ENCODE data around the gene MYEOV. TPM values are rescaled to one million over a fixed set of nuclear protein-coding genes. Genes with fewer than 3 reads are reported as not detected.

Gene MYEOV
- total RNA-seq, 4 donors from 2014 or later, result 0.55 to 1.1 TPM; not detected in 2

DNA sequence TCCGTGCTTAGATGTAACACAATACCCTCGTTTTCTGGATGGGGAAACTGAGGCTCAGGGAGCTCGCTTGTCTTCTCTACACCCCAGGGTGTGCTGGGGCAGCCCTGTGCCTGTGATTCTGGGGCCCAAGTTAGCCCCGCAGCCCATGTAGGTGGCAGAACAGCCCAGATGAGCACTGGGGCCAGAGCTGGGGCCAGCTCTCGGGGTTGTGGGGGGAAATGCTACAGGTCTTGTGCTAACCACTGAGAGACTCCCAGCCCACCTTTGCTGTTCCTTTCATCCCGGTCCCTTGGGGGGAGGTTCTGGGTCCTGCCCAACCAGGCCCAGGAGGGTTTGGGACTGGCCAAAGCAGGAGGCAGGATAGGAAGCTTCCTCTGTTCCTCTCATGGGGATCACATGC lies 13.5 kb downstream of the MYEOV start:
- Histone ChIP-seq H3K36me3 (no peaks in the 10 kb centered on the region), H3K9me3 (no peaks in the 10 kb centered on the region), H3K4me1 (peaks cover 0 to 8% (median under 1%) of the 10 kb centered on the region in 4 donors), H3K4me3 (no peak overlapping the region), H3K27me3 (no peaks in the 10 kb centered on the region), H3K27ac (no peak overlapping the region)
- intact Hi-C loops (cut with DNase I; ENCODE audit: low total_unique reads), result no loop called here
- no peak for DNase-seq
- TF ChIP-seq POLR2AphosphoS5 (IDR thresholded peaks at IDR 0.05) (no peak), EP300 (IDR thresholded peaks at IDR 0.05; ENCODE audit: low read depth) (no peak), POLR2A (IDR thresholded peaks at IDR 0.05) (no peak), CTCF (IDR thresholded peaks at IDR 0.05) (no peak)
- 68% methylated on average over 6 of the region's 6 CpGs; no CpG with 5 or more reads in 1 of the 2 donors for WGBS, 2 donors (ENCODE audit: low coverage in 1 of 2)
- in situ Hi-C loops (cut with MboI; ENCODE audit: low pct_ligation_motif_present in 1 of 4, low pct_unique_long_range_greater_than_20kb in 1 of 4, low sequenced_read_pairs in 3 of 4), result no loop called here

DNA sequence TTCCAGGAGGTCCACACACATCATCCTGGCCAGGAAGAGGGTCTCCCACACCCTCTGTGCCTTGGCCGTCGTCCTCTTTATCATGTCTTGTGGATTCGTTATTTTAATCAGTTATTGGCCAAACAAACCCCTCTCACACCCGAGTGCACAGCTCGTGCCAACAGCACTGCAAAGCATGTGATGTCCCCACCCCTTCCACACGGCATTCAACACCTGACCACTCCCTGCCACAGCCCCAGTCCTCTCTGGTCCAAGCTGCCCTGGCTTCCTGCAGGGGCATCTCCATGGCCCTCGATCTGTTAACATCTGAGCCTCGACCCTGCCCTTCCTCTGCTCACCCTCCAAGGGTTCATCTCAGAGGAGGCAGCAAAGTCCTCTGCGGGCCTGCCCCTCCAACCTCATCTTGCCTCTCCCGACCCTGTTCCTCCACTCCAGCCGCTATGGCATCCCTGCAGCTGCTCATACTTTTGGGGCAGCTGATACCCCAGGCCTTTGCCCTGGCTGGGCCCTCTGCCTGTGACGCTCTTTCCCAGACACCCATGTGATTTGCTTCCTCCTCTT lies 14.0 kb downstream of the MYEOV start:
- Histone ChIP-seq H3K36me3 (no peaks in the 10 kb centered on the region), H3K9me3 (no peaks in the 10 kb centered on the region), H3K4me3 (no peak overlapping the region), H3K4me1 (peaks cover 0 to 7% (median 0%) of the 10 kb centered on the region in 4 donors), H3K27ac (no peak overlapping the region), H3K27me3 (no peaks in the 10 kb centered on the region)
- no peak for DNase-seq
- TF ChIP-seq EP300 (IDR thresholded peaks at IDR 0.05; ENCODE audit: low read depth) (no peak), POLR2A (IDR thresholded peaks at IDR 0.05) (no peak), CTCF (IDR thresholded peaks at IDR 0.05) (no peak), POLR2AphosphoS5 (IDR thresholded peaks at IDR 0.05) (no peak)
- in situ Hi-C loops (cut with MboI; ENCODE audit: low pct_ligation_motif_present in 1 of 4, low pct_unique_long_range_greater_than_20kb in 1 of 4, low sequenced_read_pairs in 3 of 4), result no loop called here
- intact Hi-C loops (cut with DNase I; ENCODE audit: low total_unique reads), result no loop called here
- 66 to 80% methylated on average over 9 to 12 of the region's 12 CpGs for WGBS, 2 donors (ENCODE audit: low coverage in 1 of 2)

GRCh38 chr11:69308491-69308911 lies 14.5 kb downstream of the MYEOV start:
- H3K36me3 ChIP-seq, result no peaks in the 10 kb centered on the region
- H3K4me3 ChIP-seq, result no peak overlapping the region
- no peak for DNase-seq
- peaks cover 0 to 7% (median 0%) of the 10 kb centered on the region in 4 donors for H3K4me1 ChIP-seq
- intact Hi-C loops (cut with DNase I; ENCODE audit: low total_unique reads), result no loop called here
- 98 to 100% methylated on average over 1 to 8 of the region's 9 CpGs for WGBS, 2 donors (ENCODE audit: low coverage in 1 of 2)
- no peaks in the 10 kb centered on the region for H3K9me3 ChIP-seq
- H3K27me3 ChIP-seq, result no peaks in the 10 kb centered on the region
- in situ Hi-C loops (cut with MboI; ENCODE audit: low pct_ligation_motif_present in 1 of 4, low pct_unique_long_range_greater_than_20kb in 1 of 4, low sequenced_read_pairs in 3 of 4), result no loop called here
- TF ChIP-seq EP300 (IDR thresholded peaks at IDR 0.05; ENCODE audit: low read depth), result no peak
- no peak for TF ChIP-seq POLR2AphosphoS5 (IDR thresholded peaks at IDR 0.05)
- no peak for TF ChIP-seq CTCF (IDR thresholded peaks at IDR 0.05)
- TF ChIP-seq POLR2A (IDR thresholded peaks at IDR 0.05), result no peak
- H3K27ac ChIP-seq, result no peak overlapping the region

DNA sequence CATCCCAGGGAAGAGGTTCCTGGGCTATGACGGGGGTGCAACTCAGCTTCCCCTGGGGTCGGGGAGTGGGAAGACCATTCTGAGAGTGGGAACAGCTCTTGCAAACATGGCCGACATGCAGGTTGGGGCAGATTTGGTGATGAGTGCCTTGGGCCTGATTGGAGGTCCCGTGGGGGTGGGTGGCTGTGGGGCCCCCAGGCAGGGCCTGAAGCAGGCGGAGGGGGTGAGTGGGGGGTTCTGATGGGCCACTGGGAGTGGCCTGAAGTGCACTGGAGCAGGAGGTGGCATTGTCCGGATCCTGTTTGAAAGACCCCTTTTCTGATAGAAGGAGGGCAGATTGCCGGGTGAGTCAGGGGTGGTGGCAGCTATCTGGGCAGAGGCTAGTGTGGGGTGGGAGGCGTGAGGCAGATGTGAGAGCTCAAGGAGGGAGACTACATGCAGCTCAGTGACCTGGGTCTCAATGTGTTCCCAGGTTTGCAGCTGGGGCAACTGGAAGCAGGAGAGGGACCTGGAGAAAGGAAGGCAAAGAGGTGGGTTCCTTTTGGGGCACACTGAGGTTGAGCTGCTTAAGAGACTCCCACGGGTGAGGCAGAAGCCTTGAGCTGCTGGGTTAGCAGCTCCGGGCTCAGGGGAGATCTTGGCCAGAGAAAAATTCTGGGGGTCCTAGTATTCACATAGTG lies 15.1 kb downstream of the MYEOV start:
- 89 to 92% methylated on average over 3 to 10 of the region's 10 CpGs for WGBS, 2 donors (ENCODE audit: low coverage in 1 of 2)
- H3K4me3 ChIP-seq, result no peak overlapping the region
- intact Hi-C loops (cut with DNase I; ENCODE audit: low total_unique reads), result no loop called here

More for the DNA sequence above, 15.1 kb downstream of the MYEOV start:
- Histone ChIP-seq H3K9me3 (no peaks in the 10 kb centered on the region), H3K27ac (no peak overlapping the region), H3K36me3 (no peaks in the 10 kb centered on the region), H3K4me1 (peaks cover 0 to 7% (median 0%) of the 10 kb centered on the region in 4 donors), H3K27me3 (no peaks in the 10 kb centered on the region)
- in situ Hi-C loops (cut with MboI; ENCODE audit: low pct_ligation_motif_present in 1 of 4, low pct_unique_long_range_greater_than_20kb in 1 of 4, low sequenced_read_pairs in 3 of 4), result no loop called here
- TF ChIP-seq POLR2AphosphoS5 (IDR thresholded peaks at IDR 0.05), result no peak
- no peak for TF ChIP-seq EP300 (IDR thresholded peaks at IDR 0.05; ENCODE audit: low read depth)
- TF ChIP-seq POLR2A (IDR thresholded peaks at IDR 0.05), result no peak
- no peak for TF ChIP-seq CTCF (IDR thresholded peaks at IDR 0.05)
- no peak for DNase-seq

Measured in transverse colon (tissue), 4 donors.